Fibroblast of pulmonary artery (primary cell): ENCODE data around the gene ITPRIP.

Experiments used
- DNase-seq: peaks from one replicate; pipeline ENCODE4 v3.0.0-alpha.2; 2010; ENCODE audit warnings: low read depth
- H3K4me3 ChIP-seq: replicated peaks from 2 replicates; pipeline ENCODE4 v1.5.1; 2011; ENCODE audit warnings: low read depth, mild to moderate bottlenecking, control low read depth, low read length, moderate library complexity
- TF ChIP-seq, protein P1 (sequence below): IDR thresholded peaks from 2 replicates; pipeline ENCODE4 v1.5.1; 2011; ENCODE audit warnings: mild to moderate bottlenecking, control low read depth, low read length, inconsistent platforms; ENCODE audit errors: missing control alignments

Gene ITPRIP

DNA sequence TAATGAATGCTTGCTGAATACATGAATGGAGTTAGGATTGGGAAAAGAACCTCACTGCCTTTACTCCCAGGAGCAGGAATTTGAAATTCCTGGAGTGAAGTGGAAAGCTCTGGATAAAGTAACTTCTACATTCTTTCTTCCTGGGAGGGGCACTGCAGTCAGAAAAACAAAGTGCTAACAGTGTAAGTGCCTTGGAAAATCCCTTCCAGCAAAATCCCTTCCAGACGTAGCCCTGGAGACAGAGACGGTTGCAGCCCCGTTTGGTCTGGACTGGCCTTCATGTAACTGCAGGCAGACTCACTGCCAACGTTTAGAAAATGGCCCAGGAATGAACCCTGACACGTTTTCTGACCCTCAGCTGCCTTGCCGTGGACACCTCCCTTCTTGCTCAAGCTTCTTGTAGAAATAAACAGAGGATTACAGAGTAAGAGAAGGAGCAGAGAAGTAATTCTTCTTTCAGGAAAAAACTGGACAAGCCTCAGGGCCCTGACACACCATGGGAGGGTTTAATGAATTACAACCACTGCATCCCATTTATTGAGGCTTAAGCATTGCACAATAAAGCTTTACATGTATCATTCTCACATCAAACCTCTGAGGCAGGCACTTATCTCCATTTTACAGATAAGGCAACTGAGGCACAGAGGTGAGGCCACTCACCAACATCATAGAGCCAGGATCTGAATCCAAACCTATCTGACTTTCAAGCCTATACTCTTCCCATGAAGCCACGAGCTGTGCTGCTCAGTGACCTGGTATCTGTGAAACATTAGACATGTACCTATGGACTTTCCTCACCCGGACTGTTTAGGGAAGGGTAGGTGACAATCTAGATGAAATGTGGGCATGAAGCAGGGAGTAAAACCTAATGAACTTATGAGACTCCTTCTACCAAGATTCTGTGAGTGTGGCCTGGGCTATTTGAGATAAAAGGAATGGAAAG lies 7.8 kb downstream of the ITPRIP start:
- H3K4me3 ChIP-seq, result peak overlapping the region; percentile 46
- TF ChIP-seq, protein P1, sequence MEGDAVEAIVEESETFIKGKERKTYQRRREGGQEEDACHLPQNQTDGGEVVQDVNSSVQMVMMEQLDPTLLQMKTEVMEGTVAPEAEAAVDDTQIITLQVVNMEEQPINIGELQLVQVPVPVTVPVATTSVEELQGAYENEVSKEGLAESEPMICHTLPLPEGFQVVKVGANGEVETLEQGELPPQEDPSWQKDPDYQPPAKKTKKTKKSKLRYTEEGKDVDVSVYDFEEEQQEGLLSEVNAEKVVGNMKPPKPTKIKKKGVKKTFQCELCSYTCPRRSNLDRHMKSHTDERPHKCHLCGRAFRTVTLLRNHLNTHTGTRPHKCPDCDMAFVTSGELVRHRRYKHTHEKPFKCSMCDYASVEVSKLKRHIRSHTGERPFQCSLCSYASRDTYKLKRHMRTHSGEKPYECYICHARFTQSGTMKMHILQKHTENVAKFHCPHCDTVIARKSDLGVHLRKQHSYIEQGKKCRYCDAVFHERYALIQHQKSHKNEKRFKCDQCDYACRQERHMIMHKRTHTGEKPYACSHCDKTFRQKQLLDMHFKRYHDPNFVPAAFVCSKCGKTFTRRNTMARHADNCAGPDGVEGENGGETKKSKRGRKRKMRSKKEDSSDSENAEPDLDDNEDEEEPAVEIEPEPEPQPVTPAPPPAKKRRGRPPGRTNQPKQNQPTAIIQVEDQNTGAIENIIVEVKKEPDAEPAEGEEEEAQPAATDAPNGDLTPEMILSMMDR, result no peak
- DNase-seq, result peak; percentile 89

DNA sequence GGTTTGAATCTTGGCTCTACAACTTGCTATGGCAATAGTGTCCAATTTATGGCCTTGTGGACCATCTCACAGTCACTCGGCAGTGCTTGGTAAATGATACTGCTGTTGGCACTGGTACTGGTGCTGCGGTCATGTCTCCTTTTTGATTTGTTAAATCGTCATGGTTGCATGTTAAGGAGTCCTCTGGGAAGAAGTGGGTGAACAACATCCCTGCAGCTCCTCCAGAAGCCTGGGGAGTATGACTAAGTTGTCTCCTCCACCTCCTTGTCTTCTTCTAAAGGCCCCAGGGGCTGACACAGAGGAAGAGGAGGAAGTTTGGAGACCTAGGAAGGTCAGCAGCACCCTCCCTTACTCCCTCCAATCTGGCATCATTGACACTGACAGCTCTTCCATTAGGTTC lies 8.5 kb downstream of the ITPRIP start:
- H3K4me3 ChIP-seq, result peak overlapping the region; percentile 46
- DNase-seq, result peak; percentile 82
- TF ChIP-seq, protein P1, result no peak

GRCh38 chr10:104328896-104329710 lies 9.2 kb downstream of the ITPRIP start:
- TF ChIP-seq, protein P1, result no peak
- H3K4me3 ChIP-seq, result peak overlapping the region; percentile 46
- DNase-seq, result peak; percentile 97

- TF ChIP-seq, protein P1, result no peak
- no peak for DNase-seq
- H3K4me3 ChIP-seq, result peak overlapping the region; percentile 46
These were observed 9.7 kb downstream of the ITPRIP start for GRCh38 chr10:104328646-104328895.

DNA sequence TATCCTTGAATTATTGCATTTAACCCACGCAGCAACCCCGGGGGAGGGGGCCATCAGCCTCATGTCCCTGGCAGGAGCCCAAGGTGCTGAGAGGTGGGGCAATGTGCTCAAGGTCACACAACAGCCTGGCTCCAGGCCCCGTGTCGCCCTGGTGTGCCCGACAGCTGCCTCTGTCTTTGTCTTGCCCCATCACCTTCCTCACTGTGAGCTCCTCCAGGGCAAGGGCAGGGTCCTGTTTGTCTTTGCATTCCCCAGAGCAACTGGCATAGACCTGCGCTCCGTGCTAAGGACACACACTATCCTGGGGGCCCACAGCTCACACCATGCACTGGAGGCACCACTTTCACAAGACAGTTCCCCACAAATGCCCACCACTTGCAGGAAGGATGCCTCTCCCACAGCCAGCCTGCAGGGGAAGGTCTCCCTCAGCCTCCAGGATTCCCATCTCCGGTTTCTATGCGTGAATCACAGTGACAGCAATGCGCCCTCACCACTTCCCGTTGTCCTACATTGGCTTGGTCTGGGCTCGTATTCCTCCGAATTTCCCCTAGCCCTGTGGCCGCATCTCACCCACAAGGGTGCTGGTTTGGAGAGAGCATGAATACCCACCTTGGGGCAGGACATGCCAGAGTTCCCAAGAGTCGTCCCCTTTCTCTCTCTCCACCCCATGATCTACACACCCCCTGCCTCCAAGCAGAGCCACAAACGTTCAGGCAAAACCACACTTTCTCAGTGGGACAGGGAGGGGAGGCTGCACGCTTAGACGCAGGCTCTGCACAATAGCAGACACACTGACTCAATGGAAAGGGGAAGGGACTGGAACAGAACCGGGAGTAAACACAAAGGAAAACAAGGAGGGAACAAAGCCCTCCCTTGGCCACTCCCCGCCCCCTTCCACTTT lies 10.3 kb downstream of the ITPRIP start:
- peak; percentile 87 for DNase-seq
- H3K4me3 ChIP-seq, result peak overlapping the region; percentile 46
- TF ChIP-seq, protein P1, result peak; percentile 9

- DNase-seq, result no peak
- peak overlapping the region; percentile 46 for H3K4me3 ChIP-seq
- TF ChIP-seq, protein P1, result no peak
These were observed 11.2 kb downstream of the ITPRIP start for GRCh38 chr10:104326991-104327610.
